WTC11 (cell line): ENCODE measurements around the gene COL20A1. TPM values are rescaled to one million over a fixed set of nuclear protein-coding genes. Genes with fewer than 3 reads are reported as not detected.

Experiments
- ATAC-seq: fragments of 200-7000 bp; cut with Tn5 transposase; 2 replicates; pipeline ENCODE4 v1.10.0; 2021; ENCODE audit warnings: mild to moderate bottlenecking, moderate library complexity
- CTCF ChIA-PET: fragments of 300-600 bp; sonication (Branson Sonifier 250); formaldehyde crosslinking; loops from one replicate; lab custom pipeline; 2021; ENCODE audit warnings: antibody characterized with exemption; lab: Charles Lee
- POLR2A ChIA-PET: fragments of 350-600 bp; sonication (Branson Sonifier 250); formaldehyde crosslinking; loops from one replicate; lab custom pipeline; 2021; ENCODE audit warnings: antibody characterized with exemption; lab: Charles Lee
- DNase-seq: peaks from one replicate; pipeline ENCODE4 v3.0.0; 2021; ENCODE audit warnings: low spot score
- H3K27ac Mint-ChIP-seq: 2 replicates; pipeline ENCODE4 v1.8.0; 2021; ENCODE audit warnings: mixed read lengths
- H3K27me3 Mint-ChIP-seq: 2 replicates; pipeline ENCODE4 v1.8.0; 2021; ENCODE audit warnings: low read depth, mild to moderate bottlenecking, moderate library complexity, mixed read lengths
- H3K36me3 Mint-ChIP-seq: 2 replicates; pipeline ENCODE4 v1.8.0; 2021; ENCODE audit warnings: mixed read lengths
- H3K4me1 Mint-ChIP-seq: 2 replicates; pipeline ENCODE4 v1.8.0; 2022; ENCODE audit warnings: mixed read lengths
- H3K4me3 Mint-ChIP-seq: 2 replicates; pipeline ENCODE4 v1.8.0; 2021; ENCODE audit warnings: mild to moderate bottlenecking, moderate library complexity, mixed read lengths
- H3K9me3 Mint-ChIP-seq: 2 replicates; pipeline ENCODE4 v1.8.0; 2021; ENCODE audit warnings: mixed read lengths
- ATF2 ChIP-seq: sonication (generic); formaldehyde crosslinking; IDR thresholded peaks from 2 replicates; pipeline ENCODE4 v1.8.1; 2022; ENCODE audit warnings: low read depth, missing genetic modification reagents, borderline replicate concordance
- E2F1 ChIP-seq: sonication (generic); formaldehyde crosslinking; IDR thresholded peaks from 2 replicates; pipeline ENCODE4 v1.8.0; 2022; ENCODE audit warnings: mild to moderate bottlenecking, missing genetic modification reagents
- FOXK1 ChIP-seq: sonication (generic); formaldehyde crosslinking; IDR thresholded peaks from 2 replicates; pipeline ENCODE4 v1.8.0; 2022; ENCODE audit warnings: mild to moderate bottlenecking, moderate library complexity, missing genetic modification reagents
- FOXP1 ChIP-seq: sonication (generic); formaldehyde crosslinking; IDR thresholded peaks from 2 replicates; pipeline ENCODE4 v1.8.0; 2022; ENCODE audit warnings: missing genetic modification reagents, mild to moderate bottlenecking, moderate library complexity, borderline replicate concordance
- GABPB1 ChIP-seq: sonication (generic); formaldehyde crosslinking; IDR thresholded peaks from 2 replicates; pipeline ENCODE4 v1.8.1; 2023; ENCODE audit warnings: mild to moderate bottlenecking, missing genetic modification reagents
- HMGXB4 ChIP-seq: sonication (generic); formaldehyde crosslinking; IDR thresholded peaks from 2 replicates; pipeline ENCODE4 v1.8.1; 2023; ENCODE audit warnings: mild to moderate bottlenecking, moderate library complexity, missing genetic modification reagents
- JUN ChIP-seq: sonication (generic); formaldehyde crosslinking; IDR thresholded peaks from 2 replicates; pipeline ENCODE4 v1.8.0; 2023; ENCODE audit warnings: mild to moderate bottlenecking, missing genetic modification reagents
- MLX ChIP-seq: sonication (generic); formaldehyde crosslinking; IDR thresholded peaks from 2 replicates; pipeline ENCODE4 v1.8.1; 2023; ENCODE audit warnings: mild to moderate bottlenecking, missing genetic modification reagents, moderate library complexity
- NR1H2 ChIP-seq: sonication (generic); formaldehyde crosslinking; IDR thresholded peaks from 2 replicates; pipeline ENCODE4 v1.9.0; 2021; ENCODE audit warnings: mild to moderate bottlenecking, moderate library complexity, missing genetic modification reagents
- NR2C2 ChIP-seq: sonication (generic); formaldehyde crosslinking; IDR thresholded peaks from 2 replicates; pipeline ENCODE4 v1.8.0; 2022; ENCODE audit warnings: mild to moderate bottlenecking, missing genetic modification reagents
- PRDM15 ChIP-seq: sonication (generic); formaldehyde crosslinking; IDR thresholded peaks from 2 replicates; pipeline ENCODE4 v1.8.0; 2022; ENCODE audit warnings: missing genetic modification reagents
- SP1 ChIP-seq: sonication (generic); formaldehyde crosslinking; conservative IDR thresholded peaks from 2 replicates; pipeline ENCODE4 v1.8.1; 2022; ENCODE audit warnings: missing genetic modification reagents
- STAT6 ChIP-seq: sonication (generic); formaldehyde crosslinking; conservative IDR thresholded peaks from 2 replicates; pipeline ENCODE4 v1.8.1; 2023; ENCODE audit warnings: mild to moderate bottlenecking, low read depth, missing genetic modification reagents, moderate library complexity
- TP53 ChIP-seq: sonication (generic); formaldehyde crosslinking; IDR thresholded peaks from 2 replicates; pipeline ENCODE4 v1.8.1; 2023; ENCODE audit warnings: mild to moderate bottlenecking, missing genetic modification reagents
- ZNF138 ChIP-seq: sonication (generic); formaldehyde crosslinking; conservative IDR thresholded peaks from 2 replicates; pipeline ENCODE4 v1.8.1; 2022; ENCODE audit warnings: mild to moderate bottlenecking, moderate library complexity, missing genetic modification reagents
- ZNF219 ChIP-seq: sonication (generic); formaldehyde crosslinking; IDR thresholded peaks from 2 replicates; pipeline ENCODE4 v1.8.0; 2023; ENCODE audit warnings: missing genetic modification reagents, mild to moderate bottlenecking, borderline replicate concordance
- ZNF232 ChIP-seq: sonication (generic); formaldehyde crosslinking; IDR thresholded peaks from 2 replicates; pipeline ENCODE4 v1.8.0; 2022; ENCODE audit warnings: mild to moderate bottlenecking, missing genetic modification reagents
- ZNF423 ChIP-seq: fragments of 250-450 bp; sonication (Bioruptor Pico); IDR thresholded peaks from 2 replicates; pipeline ENCODE4 v2.1.2; 2022; ENCODE audit warnings: mild to moderate bottlenecking, moderate library complexity
- ZNF425 ChIP-seq: fragments of 250-450 bp; sonication (Bioruptor Pico); conservative IDR thresholded peaks from 2 replicates; pipeline ENCODE4 v1.9.0; 2021; ENCODE audit warnings: mild to moderate bottlenecking
- ZSCAN18 ChIP-seq: fragments of 250-450 bp; sonication (Bioruptor Pico); IDR thresholded peaks from 2 replicates; pipeline ENCODE4 v2.1.2; 2022; ENCODE audit warnings: mild to moderate bottlenecking, moderate library complexity
- total RNA-seq: library from RNA; stranded (reverse); gene quantifications from 3 replicates; pipeline ENCODE4 v1.2.3, GENCODE V29; 2021

COL20A1 gene
- total RNA-seq, 1 experiment from 2014 or later: 1.3 TPM

GRCh38 chr20:63256954-63257353 lies 36.0 kb upstream of the COL20A1 start (continued):
- TF ChIP-seq PRDM15 (CRISPR knock-in tag) (no peak), FOXK1 (CRISPR knock-in tag) (no peak), JUN (no peak)

GRCh38 chr20:63257629-63258028 lies 35.4 kb upstream of the COL20A1 start:
- CTCF ChIA-PET: interaction anchor here (2.6 kb wide), 1 partner anchor 34 kb away, joined by 14 read pairs; no protein-coding TSS in a partner anchor
- H3K9me3 Mint-ChIP-seq: no peaks in the 10 kb centered on the region
- no peak overlapping the region for H3K4me3 Mint-ChIP-seq
- ATAC-seq (no peak), DNase-seq (no peak)
- TF ChIP-seq HMGXB4 (CRISPR knock-in tag) (no peak), TP53 (no peak), ZNF232 (no peak), NR1H2 (CRISPR knock-in tag) (no peak), NR2C2 (CRISPR knock-in tag) (no peak), SP1 (CRISPR knock-in tag) (no peak), ZNF219 (CRISPR knock-in tag) (no peak), STAT6 (CRISPR knock-in tag) (no peak), ATF2 (CRISPR knock-in tag) (no peak), GABPB1 (CRISPR knock-in tag) (no peak), ZNF138 (CRISPR knock-in tag) (no peak), MLX (CRISPR knock-in tag) (no peak), FOXP1 (no peak), ZNF425 (CRISPR knock-in tag) (no peak), E2F1 (no peak), JUN (no peak), ZNF423 (no peak), ZSCAN18 (CRISPR knock-in tag) (no peak)
- TF ChIP-seq, all 79 proteins: peak for 0
- Mint-ChIP-seq H3K27ac (no peak overlapping the region), H3K4me1 (peaks cover 29% of the 10 kb centered on the region), H3K36me3 (no peaks in the 10 kb centered on the region), H3K27me3 (peaks cover 35% of the 10 kb centered on the region)
- POLR2A ChIA-PET: no interaction called here
